HCT116 (cell line): Measurements from ENCODE around the gene TMTC2. TPM values are rescaled to one million over a fixed set of nuclear protein-coding genes. Genes with fewer than 3 reads are reported as not detected.

Experiments used
- ATAC-seq: fragments of 200-7000 bp; cut with Tn5 transposase; 2 replicates; pipeline ENCODE4 v1.9.1; 2020; ENCODE audit warnings: mild to moderate bottlenecking, moderate library complexity
- BruUV-seq: library from RNA; stranded (reverse); fragments of 400-500 nt; replicated peaks from 2 replicates; lab custom pipeline; 2021; lab: Mats Ljungman, UMichigan
- CTCF ChIA-PET: fragments of 300-600 bp; sonication (Branson Sonifier 250); formaldehyde crosslinking; loops from one replicate; lab custom pipeline; 2021; ENCODE audit warnings: antibody characterized with exemption; lab: Charles Lee
- POLR2A ChIA-PET: fragments of 300-600, 350-600 bp; sonication (Branson Sonifier 250); formaldehyde crosslinking; loops from one replicate; lab custom pipeline; 2021; ENCODE audit warnings: antibody characterized with exemption; lab: Charles Lee
- RAD21 ChIA-PET, 2 experiments: fragments of 300-600 bp; sonication (Branson Sonifier 250); formaldehyde crosslinking; loops; one replicate each; lab custom pipeline; 2023; ENCODE audit warnings: low total read pairs in 2 of 2; ENCODE audit not compliant: uncharacterized antibody in 2 of 2, unreplicated experiment in 2 of 2, low non-redundant PET in 1 of 2; lab: Charles Lee
- DNase-seq: peaks from one replicate; pipeline ENCODE4 v3.0.0-alpha.2; 2010; ENCODE audit warnings: low read depth, low spot score
- H2AFZ ChIP-seq: fragments of 200-600 bp; shearing (Covaris generic), sonication (generic); 2 replicates; pipeline ENCODE4 v1.6.1; 2017; ENCODE audit warnings: low read depth, mixed run types, mixed read lengths, antibody characterized with exemption, low read length; ENCODE audit not compliant: poor library complexity, severe bottlenecking
- H3K27ac ChIP-seq: 2 replicates; pipeline ENCODE4 v1.5.1; 2012; ENCODE audit warnings: low read depth, low read length
- H3K27me3 ChIP-seq: fragments of 200-600 bp; sonication (generic); 2 replicates; pipeline ENCODE4 v1.6.1; 2016; ENCODE audit warnings: mixed run types, low read length, mixed read lengths; ENCODE audit not compliant: insufficient read depth
- H3K36me3 ChIP-seq, 2 experiments: fragments of 200-500 bp in 1 of 2; fragments of 200-600 bp in 1 of 2; sonication (Bioruptor generic) in 1 of 2; sonication (generic) in 1 of 2; 2 replicates each; pipeline versions ENCODE4 v1.5.1 to v1.6.1; 2014 to 2016; ENCODE audit warnings: low read length in 2 of 2, inconsistent platforms in 1 of 2, mixed read lengths in 1 of 2, mixed run types in 1 of 2; ENCODE audit not compliant: insufficient read depth in 2 of 2, control insufficient read depth in 1 of 2
- H3K4me1 ChIP-seq, 2 experiments: fragments of 200-600 bp in 1 of 2; sonication (generic) in 1 of 2; 2 replicates each; pipeline versions ENCODE4 v1.5.1 to v1.6.1; 2012 to 2017; ENCODE audit warnings: low read length in 2 of 2, inconsistent platforms in 1 of 2, mild to moderate bottlenecking in 1 of 2, mixed read lengths in 1 of 2, mixed run types in 1 of 2, moderate library complexity in 1 of 2; ENCODE audit not compliant: insufficient read depth in 2 of 2, control insufficient read depth in 1 of 2
- H3K4me2 ChIP-seq: fragments of 200-600 bp; sonication (generic); 2 replicates; pipeline ENCODE4 v1.6.1; 2017; ENCODE audit warnings: mixed run types, low read length, mixed read lengths
- H3K4me3 ChIP-seq, 2 experiments: fragments of 200-600 bp in 1 of 2; sonication (generic) in 1 of 2; replicated peaks in 1 of 2; 2 replicates each; pipeline ENCODE4 v1.5.1; 2011 to 2016; ENCODE audit warnings: low read length in 2 of 2, control low read depth in 1 of 2, low read depth in 1 of 2, mild to moderate bottlenecking in 1 of 2, mixed read lengths in 1 of 2, mixed run types in 1 of 2
- H3K79me2 ChIP-seq: fragments of 200-600 bp; sonication (generic); 2 replicates; pipeline ENCODE4 v1.6.1; 2017; ENCODE audit warnings: mild to moderate bottlenecking, mixed run types, low read length, moderate library complexity, mixed read lengths; ENCODE audit not compliant: insufficient read depth
- H3K9ac ChIP-seq: fragments of 200-600 bp; sonication (generic); 2 replicates; pipeline ENCODE4 v1.6.1; 2016; ENCODE audit warnings: low read length, mixed read lengths
- H3K9me2 ChIP-seq: fragments of 200-600 bp; sonication (generic), shearing (Covaris generic); 2 replicates; pipeline ENCODE4 v1.6.1; 2017; ENCODE audit warnings: mixed run types, mild to moderate bottlenecking, moderate library complexity; ENCODE audit not compliant: insufficient read depth
- H3K9me3 ChIP-seq, 2 experiments: fragments of 200-500 bp in 1 of 2; fragments of 200-600 bp in 1 of 2; sonication (Bioruptor generic) in 1 of 2; sonication (generic) in 1 of 2; 2 replicates each; pipeline ENCODE4 v1.6.1; 2014 to 2017; ENCODE audit warnings: low read length in 2 of 2, mixed read lengths in 2 of 2, inconsistent platforms in 1 of 2, low read depth in 1 of 2, mild to moderate bottlenecking in 1 of 2, mixed run types in 1 of 2, moderate library complexity in 1 of 2; ENCODE audit not compliant: control insufficient read depth in 1 of 2, insufficient read depth in 1 of 2
- H4K20me1 ChIP-seq: fragments of 200-600 bp; sonication (generic), shearing (Covaris generic); 2 replicates; pipeline ENCODE4 v1.6.1; 2017; ENCODE audit warnings: mixed run types, mild to moderate bottlenecking, moderate library complexity; ENCODE audit not compliant: insufficient read depth
- ATF3 ChIP-seq: IDR thresholded peaks from 2 replicates; pipeline ENCODE4 v1.6.1; 2012
- CBX3 ChIP-seq: IDR thresholded peaks from 2 replicates; pipeline ENCODE4 v1.6.1; 2012; ENCODE audit warnings: low read depth
- CEBPB ChIP-seq: IDR thresholded peaks from 2 replicates; pipeline ENCODE4 v1.6.1; 2012; ENCODE audit warnings: low read depth
- CTCF ChIP-seq, 3 experiments: fragments of 200-600 bp in 1 of 3; sonication (generic) in 1 of 3; IDR thresholded peaks in 2 of 3; conservative IDR thresholded peaks in 1 of 3; 2 replicates each; pipeline ENCODE4 v1.5.1; 2012 to 2017; ENCODE audit warnings: low read depth in 2 of 3, low read length in 2 of 3, antibody characterized with exemption in 1 of 3, borderline replicate concordance in 1 of 3, control low read depth in 1 of 3, mild to moderate bottlenecking in 1 of 3, mixed read lengths in 1 of 3, mixed run types in 1 of 3, moderate library complexity in 1 of 3; ENCODE audit not compliant: insufficient read depth in 1 of 3
- EZH2 ChIP-seq: fragments of 200-600 bp; sonication (generic); IDR thresholded peaks from 2 replicates; pipeline ENCODE4 v1.6.1; 2017; ENCODE audit warnings: antibody characterized with exemption, mixed run types
- FOSL1 ChIP-seq: IDR thresholded peaks from 2 replicates; pipeline ENCODE4 v1.6.1; 2012; ENCODE audit warnings: low read depth
- MAX ChIP-seq: IDR thresholded peaks from 2 replicates; pipeline ENCODE4 v1.6.1; 2012
- POLR2A ChIP-seq: IDR thresholded peaks from 2 replicates; pipeline ENCODE4 v1.7.0; 2011; ENCODE audit warnings: borderline replicate concordance; ENCODE audit not compliant: insufficient read depth, insufficient read length; ENCODE audit errors: extremely low read depth
- POLR2AphosphoS5 ChIP-seq: IDR thresholded peaks from 2 replicates; pipeline ENCODE4 v1.6.1; 2011; ENCODE audit warnings: mild to moderate bottlenecking, low read depth, low read length, moderate library complexity
- REST ChIP-seq: IDR thresholded peaks from 2 replicates; pipeline ENCODE4 v1.6.1; 2012; ENCODE audit warnings: low read depth
- SRF ChIP-seq: IDR thresholded peaks from 2 replicates; pipeline ENCODE4 v1.6.1; 2012; ENCODE audit warnings: low read depth
- TCF7L2 ChIP-seq: IDR thresholded peaks from 2 replicates; pipeline ENCODE4 v1.7.0; 2011; ENCODE audit warnings: borderline replicate concordance, inconsistent platforms; ENCODE audit not compliant: insufficient read depth, insufficient read length; ENCODE audit errors: extremely low read depth
- ZNF274 ChIP-seq: fragments of 200-500 bp; sonication (Bioruptor generic); IDR thresholded peaks from 2 replicates; pipeline ENCODE4 v1.6.1; 2014; ENCODE audit warnings: mild to moderate bottlenecking, low read depth, low read length, inconsistent platforms
- intact Hi-C: fragments of 100-400 bp; cut with micrococcal nuclease; formaldehyde crosslinking; loops from 2 replicates; pipeline ENCODE4 v1.10.0; 2022
- total RNA-seq: library from RNA; stranded (reverse); gene quantifications from one replicate; pipeline ENCODE4 v1.2.1, GENCODE V29; 2021; ENCODE audit not compliant: unreplicated experiment

TMTC2 gene
- total RNA-seq, 1 experiment from 2014 or later: 11.5 TPM

- DNase-seq: no peak
- Histone ChIP-seq H3K9ac (no peak overlapping the region), H2AFZ (no peak overlapping the region), H3K4me3 (no peak overlapping the region), H4K20me1 (no peaks in the 10 kb centered on the region), H3K36me3 (no peaks in the 10 kb centered on the region), H3K27me3 (no peaks in the 10 kb centered on the region), H3K79me2 (no peaks in the 10 kb centered on the region), H3K4me2 (no peak overlapping the region), H3K9me2 (no peaks in the 10 kb centered on the region), H3K9me3 (no peaks in the 10 kb centered on the region), H3K4me1 (peaks cover 10 to 23% of the 10 kb centered on the region in 2 experiments), H3K27ac (no peak overlapping the region)
- BruUV-seq: no TSS peak
- intact Hi-C loops: no loop called here
- CTCF ChIA-PET: no interaction called here
- POLR2A ChIA-PET: no interaction called here
- ATAC-seq: no peak
- RAD21 ChIA-PET: no interaction called here
- no peak for TF ChIP-seq POLR2A
- no peak for TF ChIP-seq REST
- no peak for TF ChIP-seq CBX3
- no peak for TF ChIP-seq FOSL1
- no peak for TF ChIP-seq TCF7L2
- no peak for TF ChIP-seq MAX
- no peak for TF ChIP-seq ATF3
- no peak for TF ChIP-seq POLR2AphosphoS5
- no peak for TF ChIP-seq CTCF (IDR thresholded peaks at IDR 0.05 in 2 of 3, conservative IDR thresholded peaks at IDR 0.05 in 1 of 3; ENCODE audit: borderline replicate concordance in 1 of 3, insufficient read depth in 1 of 3, low read depth in 2 of 3, low read length in 2 of 3)
- no peak for TF ChIP-seq CEBPB
- no peak for TF ChIP-seq ZNF274
- TF ChIP-seq SRF: no peak
- no peak for TF ChIP-seq EZH2
- TF ChIP-seq, all 23 proteins: peak for 0
Observed at GRCh38 chr12:82645414-82645813, 41.3 kb upstream of the TMTC2 start.
